ENCODE results near the gene DRD5. TPM values are rescaled to one million over a fixed set of nuclear protein-coding genes. Genes with fewer than 3 reads are reported as not detected.
A peak's percentile ranks its signal among the peaks of the same experiment; 100 is the strongest.
"Not testable (repeated sequence)": the region's sequence is repeated elsewhere in the genome, so short reads cannot be mapped to it uniquely, and the experiment has no call there.

DRD5 gene
- not detected in 2 replicates for total RNA-seq (2014; rRNA removed; shearing (Covaris generic); ENCODE audit: low replicate concordance)

DNA sequence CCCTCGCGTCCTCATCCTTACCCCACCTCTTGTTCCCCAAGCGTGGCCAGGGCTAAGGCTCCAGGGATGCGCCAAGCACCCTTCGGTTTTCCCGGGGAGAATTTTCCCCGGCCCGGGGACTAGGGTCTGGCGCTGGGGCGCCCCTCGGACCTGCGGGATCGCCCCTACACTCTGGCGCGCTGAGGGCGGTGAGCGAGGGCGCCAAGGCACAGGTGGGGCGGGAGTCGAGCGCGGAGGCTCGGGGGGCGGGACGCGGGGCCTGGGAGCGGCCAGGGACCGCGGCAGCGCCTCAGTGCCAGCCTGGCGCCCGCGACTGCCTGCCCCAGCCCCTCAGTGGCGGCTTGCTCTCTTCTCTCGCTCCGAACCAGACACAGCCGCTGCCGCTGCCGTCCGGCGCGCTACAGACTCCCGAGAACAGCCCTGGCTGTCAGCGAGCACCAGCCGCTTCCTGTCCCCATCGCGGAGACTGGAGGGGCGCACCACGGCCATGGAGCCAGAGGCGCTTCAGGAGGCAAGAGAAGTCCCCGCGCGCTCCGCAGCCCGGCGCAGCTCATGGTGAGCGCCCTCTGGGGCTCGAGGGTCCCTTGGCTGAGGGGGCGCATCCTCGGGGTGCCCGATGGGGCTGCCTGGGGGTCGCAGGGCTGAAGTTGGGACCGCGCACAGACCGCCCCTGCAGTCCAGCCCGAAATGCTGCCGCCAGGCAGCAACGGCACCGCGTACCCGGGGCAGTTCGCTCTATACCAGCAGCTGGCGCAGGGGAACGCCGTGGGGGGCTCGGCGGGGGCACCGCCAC lies at the start of gene DRD5:
Gene DRD5 (plus strand): TSS at position 292 of the 793 bp plus-strand sequence. CDS start 396 bp downstream, at position 688.
- DNase-seq (ENCODE audit: low read depth): no peak
- in situ Hi-C loops (cut with HindIII; ENCODE audit: low pct_unique_long_range_greater_than_20kb, low sequenced_read_pairs): no loop called here

DNA sequence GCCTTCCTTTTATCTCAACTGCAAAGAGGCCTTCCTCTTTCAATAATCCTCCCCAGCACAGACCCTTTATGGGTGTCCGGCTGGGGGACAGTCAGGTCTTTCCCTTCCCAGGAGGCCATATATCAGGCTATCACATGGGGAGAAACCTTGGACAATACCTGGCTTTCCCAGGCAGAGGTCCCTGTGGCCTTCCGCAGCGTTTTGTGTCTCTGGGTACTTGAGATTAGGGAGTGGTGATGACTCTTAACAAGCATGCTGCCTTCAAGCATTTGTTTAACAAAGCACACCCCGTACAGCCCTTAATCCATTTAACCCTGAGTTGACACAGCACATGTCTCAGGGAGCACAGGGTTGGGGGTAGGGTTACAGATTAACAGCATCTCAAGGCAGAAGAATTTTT lies 49.2 kb upstream of the DRD5 start:
- in situ Hi-C loops (cut with HindIII; ENCODE audit: low pct_unique_long_range_greater_than_20kb, low sequenced_read_pairs); DNase-seq (ENCODE audit: low read depth): not testable (repeated sequence)

DNA sequence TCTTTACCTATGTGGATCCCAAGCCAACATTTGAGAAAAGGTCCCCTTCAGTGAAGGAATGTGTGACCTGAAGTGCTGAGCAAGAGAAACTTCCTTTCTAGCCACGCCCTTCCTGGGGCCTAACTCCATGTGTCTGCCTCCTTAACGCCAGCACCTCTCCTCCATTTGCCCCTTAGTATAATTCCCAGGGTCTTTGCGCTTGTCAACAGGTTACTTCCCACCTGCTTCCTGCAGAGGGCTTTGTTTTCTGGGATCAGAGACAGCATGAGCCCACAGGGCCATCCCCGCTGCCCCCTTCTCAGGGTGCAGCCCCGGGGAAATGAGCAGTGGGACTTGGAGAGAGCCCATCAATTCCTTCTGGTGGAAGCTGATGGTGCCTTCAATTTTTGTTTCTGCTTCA lies 45.9 kb upstream of the DRD5 start:
- no peak for DNase-seq (ENCODE audit: low read depth)
- in situ Hi-C loops (cut with HindIII; ENCODE audit: low pct_unique_long_range_greater_than_20kb, low sequenced_read_pairs): no loop called here

DNA sequence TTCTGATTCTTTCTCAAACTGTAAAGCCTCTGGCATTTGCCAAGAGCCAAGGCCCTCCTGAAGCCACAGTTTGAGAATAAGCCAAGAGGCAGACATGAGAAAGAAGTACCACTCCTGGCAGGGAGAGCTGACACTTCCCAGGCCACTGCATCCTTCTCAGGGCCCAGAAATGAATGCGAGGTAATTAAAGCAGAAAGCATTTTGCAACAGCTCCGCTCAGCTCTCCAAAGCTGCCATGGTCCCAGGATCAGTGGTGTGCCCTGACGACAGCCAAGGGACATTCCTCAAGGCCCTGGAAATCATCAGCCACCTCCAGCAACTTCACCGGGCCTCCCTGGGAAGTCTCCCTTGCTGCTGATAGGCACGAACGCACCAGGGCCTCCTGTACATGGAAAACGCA lies 44.2 kb upstream of the DRD5 start:
- in situ Hi-C loops (cut with HindIII; ENCODE audit: low pct_unique_long_range_greater_than_20kb, low sequenced_read_pairs); DNase-seq (ENCODE audit: low read depth): not testable (repeated sequence)

DNA sequence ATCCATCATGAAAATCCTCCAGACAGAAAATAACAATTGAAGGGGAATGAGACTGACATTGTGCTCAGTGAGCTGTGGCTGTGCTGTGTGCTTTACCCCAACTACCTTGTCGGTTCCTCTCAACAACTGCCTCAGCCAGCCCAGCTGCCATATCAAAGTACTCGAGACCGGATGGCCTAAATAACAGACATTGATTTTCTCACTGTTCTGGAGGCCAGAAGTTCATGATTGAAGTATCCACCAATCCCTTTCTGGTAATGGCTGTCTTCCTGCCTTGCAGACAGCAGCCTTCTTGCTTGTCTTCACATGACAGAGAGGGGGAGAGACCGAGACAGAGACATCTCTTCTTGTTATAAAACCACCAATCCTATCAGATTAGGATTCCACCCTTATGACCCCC lies 37.6 kb upstream of the DRD5 start:
- in situ Hi-C loops (cut with HindIII; ENCODE audit: low pct_unique_long_range_greater_than_20kb, low sequenced_read_pairs); DNase-seq (ENCODE audit: low read depth): not testable (repeated sequence)

DNA sequence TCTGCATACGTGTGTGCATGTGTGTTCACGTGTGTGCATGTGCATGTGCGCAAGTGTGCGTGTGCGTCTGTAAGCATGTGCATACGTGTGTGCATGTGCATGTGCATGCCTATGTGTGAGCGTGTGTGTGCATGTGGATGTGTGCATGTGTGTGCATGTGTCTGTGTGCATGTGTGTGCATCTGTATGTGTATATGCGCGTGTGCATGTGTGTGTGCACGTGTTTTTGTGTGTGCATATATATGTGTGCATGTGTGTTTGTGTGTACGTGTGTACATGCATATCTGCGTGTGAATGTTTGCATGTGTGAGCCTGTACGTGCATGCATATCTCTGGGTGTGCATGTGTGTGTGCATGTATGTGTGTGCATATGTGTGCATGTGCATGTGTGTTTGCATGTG lies 35.7 kb upstream of the DRD5 start:
- in situ Hi-C loops (cut with HindIII; ENCODE audit: low pct_unique_long_range_greater_than_20kb, low sequenced_read_pairs): no loop called here

DNA sequence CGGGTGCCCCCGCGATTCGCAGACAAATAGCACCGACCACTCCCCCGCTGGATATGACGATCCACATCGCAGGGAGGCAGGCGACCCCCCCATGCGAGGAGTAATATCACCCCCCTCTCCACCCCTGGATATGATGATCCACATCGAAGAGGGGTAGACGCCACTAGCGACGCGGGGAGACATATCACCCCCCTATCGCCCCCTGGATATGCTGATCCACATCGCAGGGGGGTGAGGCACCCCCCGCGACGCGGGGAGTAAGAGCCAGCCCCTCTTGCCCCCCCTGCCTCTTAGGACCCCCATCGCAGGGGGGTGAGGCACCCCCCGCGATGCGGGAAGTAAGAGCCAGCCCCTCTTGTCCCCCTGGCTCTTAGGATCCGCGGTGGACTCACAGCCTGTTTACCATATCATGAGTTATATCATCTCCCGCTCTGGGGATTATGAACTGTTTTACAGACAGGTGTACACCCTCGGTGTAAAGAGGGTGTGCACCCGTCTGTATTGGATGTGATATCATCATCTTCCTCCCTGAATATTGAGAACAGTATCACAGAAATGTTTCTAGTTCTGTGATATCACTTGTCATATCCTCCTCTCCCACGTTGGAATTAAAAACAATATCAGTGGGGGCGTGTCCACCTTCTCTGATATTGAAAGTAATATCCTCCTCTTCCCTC lies 22.7 kb upstream of the DRD5 start:
- no peak for DNase-seq (ENCODE audit: low read depth)
- in situ Hi-C loops (cut with HindIII; ENCODE audit: low pct_unique_long_range_greater_than_20kb, low sequenced_read_pairs): no loop called here

More for the DNA sequence above, 35.7 kb upstream of the DRD5 start:
- DNase-seq (ENCODE audit: low read depth): no peak

DNA sequence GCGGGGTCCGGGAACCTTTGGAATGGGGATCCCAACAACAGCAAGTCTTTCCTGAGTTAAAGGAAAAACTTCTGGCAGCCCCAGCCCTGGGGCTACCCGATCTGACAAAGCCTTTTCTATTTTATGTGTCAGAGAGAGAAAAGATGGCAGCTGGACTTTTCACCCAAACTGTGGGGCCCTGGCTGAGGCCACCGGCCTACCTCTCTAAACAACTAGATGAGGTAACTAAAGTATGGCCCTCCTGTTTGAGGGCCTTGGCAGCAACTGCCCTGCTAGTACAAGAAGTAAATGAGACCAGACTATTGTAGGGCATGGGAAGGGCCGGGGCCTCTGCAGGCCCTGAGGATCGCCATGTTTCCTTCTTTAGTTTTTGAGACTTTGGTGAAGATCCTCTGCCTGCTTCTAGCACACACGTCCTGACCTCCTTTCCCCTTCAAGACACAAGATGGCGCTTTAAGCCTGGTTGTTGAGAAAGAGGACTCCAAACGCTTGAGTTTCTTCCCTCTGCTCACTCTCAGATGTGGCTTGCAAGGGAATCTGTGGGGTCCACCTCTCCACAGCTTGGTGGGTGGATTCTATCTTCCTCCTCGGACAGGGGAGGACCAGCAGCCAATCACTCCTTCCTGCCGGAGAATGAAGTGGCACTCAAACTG lies 18.5 kb upstream of the DRD5 start:
- in situ Hi-C loops (cut with HindIII; ENCODE audit: low pct_unique_long_range_greater_than_20kb, low sequenced_read_pairs): no loop called here
- peak; percentile 65 for DNase-seq (ENCODE audit: low read depth)

DNA sequence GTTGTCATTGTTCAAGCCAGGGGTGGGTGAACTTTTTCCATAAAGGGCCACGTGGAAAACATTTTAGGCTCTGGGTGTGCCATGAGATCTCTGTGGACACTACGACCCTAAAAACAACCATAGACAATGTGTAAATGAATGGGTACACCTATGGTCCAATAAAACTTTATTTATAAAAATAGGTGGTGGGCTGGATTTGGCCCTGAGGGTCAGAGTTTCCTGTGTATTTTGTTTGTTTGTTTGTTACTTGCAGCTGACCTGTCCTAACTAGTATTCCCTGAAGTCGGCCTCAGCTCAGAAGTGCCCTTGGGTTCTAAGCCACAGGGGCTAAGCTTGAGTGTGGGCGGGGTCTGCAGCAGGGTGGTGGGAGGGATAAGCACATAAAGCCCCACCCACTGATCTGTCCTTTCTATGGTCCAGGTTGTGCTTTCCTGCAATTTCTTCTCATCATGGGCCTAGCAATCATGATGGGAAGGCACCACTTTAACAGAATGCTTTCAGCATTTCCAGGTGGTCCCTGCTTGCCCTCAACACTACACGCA lies 17.2 kb upstream of the DRD5 start:
- in situ Hi-C loops (cut with HindIII; ENCODE audit: low pct_unique_long_range_greater_than_20kb, low sequenced_read_pairs): no loop called here
- no peak for DNase-seq (ENCODE audit: low read depth)

DNA sequence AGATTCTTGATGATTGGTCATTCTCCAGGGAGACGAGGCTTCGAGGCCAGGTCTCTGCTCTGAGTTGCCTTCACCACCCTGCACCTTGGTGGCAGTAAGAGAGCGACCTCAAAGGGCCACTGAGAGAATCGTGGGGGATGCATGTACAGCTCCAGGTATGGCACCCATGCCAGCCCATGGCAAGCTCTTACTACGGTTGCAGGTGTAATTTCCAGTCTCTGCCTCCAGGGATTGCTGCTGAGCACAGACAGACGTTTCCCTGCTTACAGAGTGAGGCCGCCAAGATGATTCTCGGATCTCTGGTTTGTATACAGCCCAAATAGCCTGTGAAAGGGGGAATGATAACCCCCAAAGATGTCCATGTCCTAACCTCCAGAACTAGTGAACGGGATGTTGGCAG lies 16.3 kb upstream of the DRD5 start:
- DNase-seq (ENCODE audit: low read depth): no peak
- in situ Hi-C loops (cut with HindIII; ENCODE audit: low pct_unique_long_range_greater_than_20kb, low sequenced_read_pairs): no loop called here

DNA sequence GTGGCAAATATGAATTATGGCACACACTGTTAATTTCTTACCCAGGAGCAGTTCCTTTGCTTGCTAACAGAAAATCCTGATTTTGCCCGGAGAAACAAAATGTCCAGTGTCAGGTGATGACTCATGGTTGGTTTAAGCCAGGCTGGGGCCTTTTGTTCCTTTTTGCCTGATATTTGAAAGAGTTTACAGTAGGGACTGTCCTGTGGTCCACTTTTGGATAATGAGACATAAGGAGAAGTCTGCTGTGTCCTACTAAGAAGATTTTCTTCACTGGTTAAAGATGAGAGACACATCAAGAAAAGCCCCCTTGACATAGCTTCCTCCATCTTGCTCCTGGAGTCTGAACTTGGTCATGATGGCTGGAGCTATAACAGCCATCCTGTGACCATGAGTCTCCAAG lies 12.1 kb upstream of the DRD5 start:
- in situ Hi-C loops (cut with HindIII; ENCODE audit: low pct_unique_long_range_greater_than_20kb, low sequenced_read_pairs): no loop called here

DNA sequence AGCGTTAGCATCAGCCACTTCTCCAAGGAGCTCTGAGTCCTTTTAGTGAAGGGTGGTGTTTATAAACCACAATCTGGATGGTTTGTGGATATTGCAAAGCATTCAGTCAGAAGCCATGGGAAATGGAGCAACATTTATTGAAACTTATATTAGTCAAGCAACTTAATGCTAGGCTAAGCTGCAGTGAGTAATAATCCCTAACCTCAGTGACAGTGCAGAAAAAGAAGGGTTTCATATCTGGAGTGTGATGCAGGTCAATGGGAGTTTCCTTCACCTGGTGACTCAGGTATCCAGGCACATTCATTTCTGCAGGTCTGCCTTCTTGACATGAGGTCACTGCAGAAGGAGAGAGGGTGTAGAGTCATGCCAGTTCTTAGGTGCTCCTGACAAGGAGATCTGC lies 10.4 kb upstream of the DRD5 start:
- in situ Hi-C loops (cut with HindIII; ENCODE audit: low pct_unique_long_range_greater_than_20kb, low sequenced_read_pairs): no loop called here
- DNase-seq (ENCODE audit: low read depth): no peak

More for the DNA sequence above, 12.1 kb upstream of the DRD5 start:
- no peak for DNase-seq (ENCODE audit: low read depth)

DNA sequence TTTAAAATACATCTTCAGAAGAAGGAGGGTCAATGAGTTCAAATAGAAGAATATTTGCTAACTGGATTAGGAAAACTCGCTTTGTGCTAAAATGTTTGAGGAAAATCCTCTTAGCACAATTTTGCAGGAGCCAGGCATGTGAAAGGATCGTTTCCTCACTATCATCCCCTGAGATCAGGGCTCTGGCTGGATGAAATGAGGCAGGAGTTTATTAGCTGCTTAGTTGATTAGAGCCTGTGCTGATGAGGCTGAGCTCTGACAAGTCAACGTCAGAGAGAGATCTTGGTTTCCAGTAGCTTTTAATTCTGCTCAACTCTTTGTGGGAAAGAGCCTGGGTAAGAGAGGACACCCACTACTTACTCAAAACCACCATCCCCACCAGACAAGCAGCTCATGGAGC lies 8.0 kb upstream of the DRD5 start:
- in situ Hi-C loops (cut with HindIII; ENCODE audit: low pct_unique_long_range_greater_than_20kb, low sequenced_read_pairs): no loop called here
- no peak for DNase-seq (ENCODE audit: low read depth)

DNA sequence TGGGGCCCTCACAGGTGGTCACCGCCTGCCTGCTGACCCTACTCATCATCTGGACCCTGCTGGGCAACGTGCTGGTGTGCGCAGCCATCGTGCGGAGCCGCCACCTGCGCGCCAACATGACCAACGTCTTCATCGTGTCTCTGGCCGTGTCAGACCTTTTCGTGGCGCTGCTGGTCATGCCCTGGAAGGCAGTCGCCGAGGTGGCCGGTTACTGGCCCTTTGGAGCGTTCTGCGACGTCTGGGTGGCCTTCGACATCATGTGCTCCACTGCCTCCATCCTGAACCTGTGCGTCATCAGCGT lies 652 bp downstream of the DRD5 start:
- no peak for DNase-seq (ENCODE audit: low read depth)
- in situ Hi-C loops (cut with HindIII; ENCODE audit: low pct_unique_long_range_greater_than_20kb, low sequenced_read_pairs): no loop called here

DNA sequence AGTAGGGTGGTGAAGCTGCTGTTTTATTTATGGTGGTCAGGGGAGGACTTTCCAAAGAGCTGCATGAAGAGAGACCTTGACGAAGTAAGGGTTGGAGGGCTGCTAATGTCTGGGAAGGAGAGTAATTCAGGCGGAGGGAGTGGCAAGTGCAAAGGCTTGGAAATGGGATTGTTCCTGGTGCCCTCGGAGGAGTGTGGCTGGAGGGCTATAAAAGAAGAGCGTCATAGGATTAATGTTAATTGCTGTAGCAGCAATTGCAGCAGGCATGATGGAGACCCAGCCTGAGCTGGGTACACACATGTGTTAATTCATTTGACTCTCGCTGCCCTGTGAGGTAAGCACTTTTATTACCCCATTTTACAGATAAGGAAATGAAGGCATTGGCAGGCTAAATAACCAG lies 4.5 kb downstream of the DRD5 start:
- in situ Hi-C loops (cut with HindIII; ENCODE audit: low pct_unique_long_range_greater_than_20kb, low sequenced_read_pairs); DNase-seq (ENCODE audit: low read depth): not testable (repeated sequence)

DNA sequence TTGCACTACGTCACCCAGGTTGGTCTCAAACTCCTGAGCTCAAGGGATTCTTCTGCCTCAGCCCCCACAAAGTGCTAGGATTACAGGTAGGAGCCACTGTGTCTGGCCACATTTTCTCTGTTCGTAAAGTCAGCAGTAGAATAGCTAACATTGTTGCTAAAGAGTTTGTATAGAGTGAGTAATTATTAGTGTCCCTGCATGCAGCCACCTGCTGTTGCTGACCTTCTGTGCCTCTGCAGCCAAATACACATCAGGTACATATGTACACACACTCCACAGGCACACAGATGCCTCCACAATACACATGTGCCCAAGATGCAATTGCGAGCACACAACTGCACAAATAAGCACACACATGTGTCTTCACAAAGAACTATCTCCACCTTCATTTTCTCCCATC lies 10.9 kb downstream of the DRD5 start:
- in situ Hi-C loops (cut with HindIII; ENCODE audit: low pct_unique_long_range_greater_than_20kb, low sequenced_read_pairs): no loop called here
- no peak for DNase-seq (ENCODE audit: low read depth)

DNA sequence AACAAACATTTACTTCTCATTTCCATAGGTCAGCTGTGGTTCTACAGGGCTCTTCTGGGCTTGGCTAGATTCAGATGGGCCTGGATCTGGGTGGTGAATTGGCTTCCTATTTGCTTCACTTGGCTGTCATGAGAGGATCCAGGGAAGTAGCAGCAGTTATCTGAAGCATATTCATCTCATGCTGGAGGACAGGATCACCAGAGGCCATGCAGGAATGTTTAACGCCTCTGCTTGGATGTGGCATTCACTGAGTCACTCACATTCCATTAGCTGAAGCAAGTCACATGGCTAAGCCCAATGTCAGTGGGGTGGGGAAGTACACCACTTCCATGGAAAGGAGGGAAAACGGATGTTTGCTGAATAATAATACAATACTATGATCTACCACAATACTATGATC lies 15.2 kb downstream of the DRD5 start:
- DNase-seq (ENCODE audit: low read depth); in situ Hi-C loops (cut with HindIII; ENCODE audit: low pct_unique_long_range_greater_than_20kb, low sequenced_read_pairs): not testable (repeated sequence)

DNA sequence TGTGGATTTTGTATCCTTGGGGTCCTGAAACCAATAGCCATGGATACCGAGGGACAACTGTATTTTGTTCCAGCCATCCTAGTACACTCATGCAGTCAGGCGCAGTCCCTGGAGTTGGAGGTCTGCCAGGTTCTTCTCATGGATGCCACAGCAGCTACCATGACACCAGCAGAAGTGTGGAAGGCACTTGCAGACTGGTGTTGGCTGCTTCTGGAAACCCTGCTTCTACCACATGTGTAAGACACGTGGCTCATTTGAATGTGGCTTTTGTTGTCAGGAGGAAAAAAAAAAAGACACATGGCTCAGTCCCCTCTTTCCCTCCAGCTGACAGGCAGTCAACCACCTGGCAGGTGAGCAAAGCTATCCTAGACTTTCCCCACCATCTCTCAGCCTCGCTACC lies 19.4 kb downstream of the DRD5 start:
- DNase-seq (ENCODE audit: low read depth): no peak
- in situ Hi-C loops (cut with HindIII; ENCODE audit: low pct_unique_long_range_greater_than_20kb, low sequenced_read_pairs): no loop called here

DNA sequence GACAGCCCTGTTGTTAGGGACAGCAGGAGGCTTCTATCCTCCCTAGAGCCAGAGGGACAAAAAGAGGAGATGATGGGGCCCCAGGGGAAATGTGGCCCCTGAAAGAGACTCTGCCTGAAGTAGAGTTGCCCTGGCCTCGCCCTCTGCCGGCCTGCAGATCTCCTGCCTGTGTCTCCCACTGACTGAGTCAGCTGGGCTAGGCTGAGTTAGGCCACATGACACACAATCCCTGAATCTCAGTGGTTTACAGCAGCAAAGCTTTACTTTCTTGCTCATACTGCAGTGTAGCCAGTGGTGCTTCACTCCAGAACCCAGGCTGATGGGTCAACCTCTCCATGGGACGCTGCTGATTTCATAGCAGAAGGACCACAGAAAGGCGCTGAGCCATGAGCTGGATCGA lies 23.5 kb downstream of the DRD5 start:
- in situ Hi-C loops (cut with HindIII; ENCODE audit: low pct_unique_long_range_greater_than_20kb, low sequenced_read_pairs): no loop called here
- no peak for DNase-seq (ENCODE audit: low read depth)

Measured in Caki2 (cell line).